HepG2 (cell line): ENCODE results near the gene ANKRD11. TPM values are rescaled to one million over a fixed set of nuclear protein-coding genes. Genes with fewer than 3 reads are reported as not detected.
"Not testable (repeated sequence)": the region's sequence is repeated elsewhere in the genome, so short reads cannot be mapped to it uniquely, and the experiment has no call there.

Source experiments
- ATAC-seq: fragments of 200-7000 bp; cut with Tn5 transposase; 3 replicates; pipeline ENCODE4 v1.9.1; 2020; ENCODE audit warnings: mild to moderate bottlenecking, moderate library complexity
- BruUV-seq: library from RNA; stranded (reverse); fragments of 400-500 nt; replicated peaks from 2 replicates; lab custom pipeline; 2021; lab: Mats Ljungman, UMichigan
- CTCF ChIA-PET: fragments of 300-600 bp; formaldehyde crosslinking; extraction: SDS; loops from one replicate; lab custom pipeline; 2021; ENCODE audit warnings: low total read pairs, inconsistent platforms, low intra/inter-chr PET ratio; lab: Yijun Ruan, JAX
- POLR2A ChIA-PET: fragments of 350-600 bp; sonication (Branson Sonifier 250); formaldehyde crosslinking; loops from one replicate; lab custom pipeline; 2020; ENCODE audit warnings: antibody characterized with exemption, inconsistent platforms; lab: Yijun Ruan, JAX
- DNase-seq: peaks from one replicate; pipeline ENCODE4 v3.0.0-alpha.2; 2015; ENCODE audit warnings: low spot score
- FAIRE-seq: peaks from 3 replicates; lab custom pipeline; 2011; peaks lifted over from hg19 to GRCh38; lab: Jason Lieb, UNC
- H2AFZ ChIP-seq: one replicate; pipeline ENCODE4 v1.6.1; 2011; ENCODE audit warnings: low read length, inconsistent platforms
- H3K27ac ChIP-seq: fragments of 300-600 bp; 3 replicates; pipeline ENCODE4 v1.8.0; 2011; ENCODE audit warnings: mixed run types, mild to moderate bottlenecking, mixed read lengths, low read length, inconsistent platforms; ENCODE audit not compliant: insufficient read depth; ENCODE audit errors: extremely low read length
- H3K27me3 ChIP-seq, 2 experiments: fragments of 200-600 bp in 1 of 2; 2 replicates in 1 of 2; 3 replicates in 1 of 2; pipeline versions ENCODE4 v1.6.0 to v1.8.0; 2011; ENCODE audit warnings: low read length in 2 of 2, mild to moderate bottlenecking in 2 of 2, moderate library complexity in 2 of 2, inconsistent platforms in 1 of 2; ENCODE audit not compliant: insufficient read depth in 2 of 2, control insufficient read depth in 1 of 2
- H3K36me3 ChIP-seq, 2 experiments: fragments of 200-600 bp in 1 of 2; replicated peaks in 1 of 2; 2 replicates in 1 of 2; 3 replicates in 1 of 2; pipeline versions ENCODE4 v1.5.1 to v1.8.0; 2011; ENCODE audit warnings: low read length in 2 of 2, inconsistent platforms in 1 of 2; ENCODE audit not compliant: insufficient read depth in 2 of 2, control insufficient read depth in 1 of 2
- H3K4me1 ChIP-seq: 2 replicates; pipeline ENCODE4 v1.5.1; 2012; ENCODE audit warnings: low read length, inconsistent platforms; ENCODE audit not compliant: insufficient read depth
- H3K4me2 ChIP-seq: 2 replicates; pipeline ENCODE4 v1.6.0; 2011; ENCODE audit warnings: low read depth, low read length, inconsistent platforms
- H3K4me3 ChIP-seq, 3 experiments: fragments of 200-600 bp in 1 of 3; sonication (generic), shearing (Covaris generic) in 1 of 3; replicated peaks in 1 of 3; 2 replicates each; pipeline ENCODE4 v1.5.1; 2011 to 2016; ENCODE audit warnings: low read length in 3 of 3, inconsistent platforms in 2 of 3, low read depth in 2 of 3, mild to moderate bottlenecking in 2 of 3, control low read depth in 1 of 3, mixed read lengths in 1 of 3; ENCODE audit not compliant: insufficient read depth in 1 of 3
- H3K79me2 ChIP-seq: one replicate; pipeline ENCODE4 v1.6.1; 2011; ENCODE audit warnings: low read length, inconsistent platforms; ENCODE audit not compliant: insufficient read depth
- H3K9ac ChIP-seq: 2 replicates; pipeline ENCODE4 v1.6.0; 2011; ENCODE audit warnings: mild to moderate bottlenecking, low read depth, low read length, inconsistent platforms; ENCODE audit not compliant: insufficient read depth
- H3K9me3 ChIP-seq: 2 replicates; pipeline ENCODE4 v1.5.1; 2012; ENCODE audit warnings: mild to moderate bottlenecking, low read length
- H4K20me1 ChIP-seq: 2 replicates; pipeline ENCODE4 v1.6.0; 2011; ENCODE audit warnings: inconsistent platforms, mild to moderate bottlenecking, low read length, moderate library complexity; ENCODE audit not compliant: insufficient read depth
- BHLHE40 ChIP-seq: IDR thresholded peaks from 2 replicates; pipeline ENCODE4 v1.6.1; 2011; ENCODE audit warnings: low read length, improper control_type of control experiment
- HNRNPK ChIP-seq: fragments of 200-400 bp; formaldehyde crosslinking; IDR thresholded peaks from 2 replicates; pipeline ENCODE4 v1.6.1; 2018; ENCODE audit warnings: low read length, low read depth, moderate library complexity, mild to moderate bottlenecking; ENCODE audit not compliant: poor library complexity, severe bottlenecking
- KLF13 ChIP-seq: sonication (generic); formaldehyde crosslinking; IDR thresholded peaks from 2 replicates; pipeline ENCODE4 v1.4.0; 2020; ENCODE audit warnings: mild to moderate bottlenecking, missing genetic modification reagents
- KMT2A ChIP-seq: sonication (generic); formaldehyde crosslinking; IDR thresholded peaks from 2 replicates; pipeline ENCODE4 v1.4.0; 2020; ENCODE audit warnings: missing genetic modification reagents
- MXD4 ChIP-seq: IDR thresholded peaks from 2 replicates; pipeline ENCODE4 v1.6.1; 2016; ENCODE audit warnings: mild to moderate bottlenecking, missing biosample characterization, missing genetic modification reagents
- RXRA ChIP-seq: sonication (generic); formaldehyde crosslinking; IDR thresholded peaks from 2 replicates; pipeline ENCODE4 v1.5.1; 2020; ENCODE audit warnings: missing genetic modification reagents
- SIN3A ChIP-seq: IDR thresholded peaks from 2 replicates; pipeline ENCODE4 v1.6.1; 2011; ENCODE audit warnings: low read depth, mild to moderate bottlenecking, control low read depth, low read length, borderline replicate concordance
- SIN3B ChIP-seq: fragments of 150-350 bp; IDR thresholded peaks from 2 replicates; pipeline ENCODE4 v1.6.1; 2014; ENCODE audit warnings: low read length
- TMF1 ChIP-seq: sonication (generic); formaldehyde crosslinking; IDR thresholded peaks from 2 replicates; pipeline ENCODE4 v1.8.1; 2022; ENCODE audit warnings: low read depth, missing genetic modification reagents
- ZNF451 ChIP-seq: sonication (generic); formaldehyde crosslinking; IDR thresholded peaks from 2 replicates; pipeline ENCODE4 v1.5.0; 2020; ENCODE audit warnings: mild to moderate bottlenecking, missing genetic modification reagents
- ZNF550 ChIP-seq: sonication (generic); formaldehyde crosslinking; IDR thresholded peaks from 2 replicates; pipeline ENCODE4 v1.4.0; 2020; ENCODE audit warnings: mild to moderate bottlenecking, missing genetic modification reagents, borderline replicate concordance
- ZNF563 ChIP-seq: sonication (generic); formaldehyde crosslinking; IDR thresholded peaks from 2 replicates; pipeline ENCODE4 v1.8.0; 2022; ENCODE audit warnings: mild to moderate bottlenecking, moderate library complexity, missing genetic modification reagents
- WGBS: methylation state at CpG from one replicate; pipeline ENCODE4 v1.1.6; 2017; ENCODE audit warnings: low lambda C conversion rate; 5-methylcytosine and 5-hydroxymethylcytosine counted together
- in situ Hi-C: cut with HindIII; loops from 2 replicates; pipeline ENCODE4 v1.10.0; 2017; ENCODE audit warnings: low pct_unique_long_range_greater_than_20kb; ENCODE audit not compliant: extremely low pct_ligation_motif_present
- intact Hi-C: fragments of 100-400 bp; cut with micrococcal nuclease; formaldehyde crosslinking; loops from one replicate; pipeline ENCODE4 v1.10.0; 2022; ENCODE audit not compliant: unreplicated experiment
- polyA plus RNA-seq, 8 experiments: library from polyadenylated mRNA; depleted of rRNA in 3 of 8; stranded (reverse) in 7 of 8; unstranded in 1 of 8; fragments of >200 nt; fragmentation: Illumina TruSeq in 4 of 8; extraction: Trizol in 4 of 8; gene quantifications; 2 replicates each; pipeline versions ENCODE4 v1.2.1 to v1.2.3, GENCODE V29; 2011 to 2016; ENCODE audit warnings: low read depth in 4 of 8, missing spikeins in 1 of 8, mixed read lengths in 1 of 8; ENCODE audit not compliant: insufficient read depth in 1 of 8
- total RNA-seq, 5 experiments: library from RNA; depleted of rRNA; stranded (reverse); fragments of >200 nt; fragmentation: Illumina TruSeq; extraction: Trizol; gene quantifications; 2 replicates each; pipeline ENCODE4 v1.2.3, GENCODE V29; 2016; ENCODE audit warnings: low read depth in 1 of 5
- TF ChIP-seq, protein P1 (sequence below): IDR thresholded peaks from 2 replicates; pipeline ENCODE4 v1.6.1; 2018; ENCODE audit warnings: missing genetic modification reagents, mild to moderate bottlenecking, missing compliant biosample characterization
- TF ChIP-seq, protein P2 (sequence below): sonication (generic); formaldehyde crosslinking; conservative IDR thresholded peaks from 2 replicates; pipeline ENCODE4 v1.8.0; 2022; ENCODE audit warnings: mild to moderate bottlenecking, moderate library complexity, missing genetic modification reagents
- TF ChIP-seq, protein P3 (sequence below): IDR thresholded peaks from 2 replicates; pipeline ENCODE4 v1.6.1; 2016; ENCODE audit warnings: missing genetic modification reagents, missing compliant biosample characterization
- TF ChIP-seq, protein P4 (sequence below): sonication (generic); formaldehyde crosslinking; IDR thresholded peaks from 2 replicates; pipeline ENCODE4 v1.4.0; 2020; ENCODE audit warnings: missing genetic modification reagents

ANKRD11 gene
- total and polyA plus RNA-seq, 2 of the 13 experiments (the other 11 are each of a cell fraction or from before 2014, with no cell fraction given): 21.4 to 38.4 TPM

DNA sequence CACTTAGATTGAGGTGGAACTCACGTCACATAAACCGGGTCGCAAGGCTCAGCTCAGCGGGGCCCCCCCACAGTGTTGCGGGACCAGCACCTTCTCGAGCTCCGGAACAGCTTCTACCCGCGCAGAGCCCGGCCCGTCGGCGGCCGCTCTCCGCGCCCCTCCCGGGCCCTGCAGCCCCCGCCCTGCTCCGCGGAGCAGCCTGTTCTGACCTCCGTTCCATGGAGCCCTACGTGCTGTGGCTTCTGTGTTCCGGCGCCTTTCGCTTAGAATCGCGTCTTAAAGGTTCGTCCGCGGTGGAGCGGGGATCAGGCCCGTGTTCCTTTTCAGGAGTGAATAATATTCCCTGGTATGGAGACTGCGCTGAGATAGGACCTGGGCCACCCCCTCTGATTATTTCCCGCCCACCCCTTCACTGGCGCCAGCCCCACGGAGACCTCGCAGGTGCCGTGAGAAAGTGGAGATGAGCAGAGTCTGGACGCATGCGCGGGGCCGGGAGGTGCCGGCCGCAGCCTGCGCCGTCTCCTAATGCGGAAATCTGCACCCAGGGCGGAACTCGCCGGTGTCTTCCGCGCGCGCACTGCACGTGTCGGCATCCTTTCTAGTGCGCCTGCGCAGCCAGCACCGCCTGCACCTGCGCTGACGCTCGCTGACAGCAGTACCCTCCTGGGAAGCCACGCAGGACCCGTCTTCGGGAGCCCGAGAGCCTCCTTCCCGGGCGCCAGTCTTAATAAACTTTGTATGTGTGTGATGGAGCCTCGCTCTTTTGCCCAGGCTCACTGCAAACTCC, 242.0 kb downstream of the ANKRD11 start (continued):
- TF ChIP-seq, protein P1, sequence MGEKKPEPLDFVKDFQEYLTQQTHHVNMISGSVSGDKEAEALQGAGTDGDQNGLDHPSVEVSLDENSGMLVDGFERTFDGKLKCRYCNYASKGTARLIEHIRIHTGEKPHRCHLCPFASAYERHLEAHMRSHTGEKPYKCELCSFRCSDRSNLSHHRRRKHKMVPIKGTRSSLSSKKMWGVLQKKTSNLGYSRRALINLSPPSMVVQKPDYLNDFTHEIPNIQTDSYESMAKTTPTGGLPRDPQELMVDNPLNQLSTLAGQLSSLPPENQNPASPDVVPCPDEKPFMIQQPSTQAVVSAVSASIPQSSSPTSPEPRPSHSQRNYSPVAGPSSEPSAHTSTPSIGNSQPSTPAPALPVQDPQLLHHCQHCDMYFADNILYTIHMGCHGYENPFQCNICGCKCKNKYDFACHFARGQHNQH: no peak
- TF ChIP-seq, protein P2, sequence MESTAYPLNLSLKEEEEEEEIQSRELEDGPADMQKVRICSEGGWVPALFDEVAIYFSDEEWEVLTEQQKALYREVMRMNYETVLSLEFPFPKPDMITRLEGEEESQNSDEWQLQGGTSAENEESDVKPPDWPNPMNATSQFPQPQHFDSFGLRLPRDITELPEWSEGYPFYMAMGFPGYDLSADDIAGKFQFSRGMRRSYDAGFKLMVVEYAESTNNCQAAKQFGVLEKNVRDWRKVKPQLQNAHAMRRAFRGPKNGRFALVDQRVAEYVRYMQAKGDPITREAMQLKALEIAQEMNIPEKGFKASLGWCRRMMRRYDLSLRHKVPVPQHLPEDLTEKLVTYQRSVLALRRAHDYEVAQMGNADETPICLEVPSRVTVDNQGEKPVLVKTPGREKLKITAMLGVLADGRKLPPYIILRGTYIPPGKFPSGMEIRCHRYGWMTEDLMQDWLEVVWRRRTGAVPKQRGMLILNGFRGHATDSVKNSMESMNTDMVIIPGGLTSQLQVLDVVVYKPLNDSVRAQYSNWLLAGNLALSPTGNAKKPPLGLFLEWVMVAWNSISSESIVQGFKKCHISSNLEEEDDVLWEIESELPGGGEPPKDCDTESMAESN (CRISPR knock-in tag): no peak
- TF ChIP-seq BHLHE40 (no peak), ZNF563 (no peak), KLF13 (CRISPR knock-in tag) (no peak), HNRNPK (no peak), ZNF550 (CRISPR knock-in tag) (no peak)

DNA sequence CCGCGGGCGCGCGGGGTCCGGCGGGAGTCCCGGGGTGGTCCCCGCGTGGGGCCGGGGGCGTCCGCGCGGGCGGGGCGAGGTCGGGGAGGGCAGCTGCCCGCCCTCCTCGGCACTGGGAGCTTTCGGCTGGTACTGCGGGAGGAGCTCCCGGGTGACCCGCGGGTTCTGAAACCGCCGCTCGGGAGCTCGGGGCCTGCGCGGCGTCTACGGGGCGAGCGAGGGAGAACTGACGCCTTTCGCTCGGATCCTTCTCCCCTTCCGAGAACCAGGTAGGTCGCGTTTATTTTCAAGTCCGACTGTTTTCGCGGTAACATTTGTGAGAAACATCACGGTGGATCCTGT, 242.7 kb downstream of the ANKRD11 start:
- POLR2A ChIA-PET: interaction anchor here (0.7 to 6.6 kb wide), 17 partner anchors 13 to 260 kb away, joined by 3 to 78 read pairs (median 4); partner anchors contain the start of genes ACSF3, CDH15, SLC22A31 and SPG7
- ATAC-seq (peak; percentile 34; the same call in 1 of the 3 replicates), FAIRE-seq (peak; percentile 37)
- in situ Hi-C loops, H3K9me3 ChIP-seq, H3K79me2 ChIP-seq, DNase-seq, H3K27me3 ChIP-seq, H4K20me1 ChIP-seq, CTCF ChIA-PET, H2AFZ ChIP-seq, BruUV-seq, H3K36me3 ChIP-seq: not testable (repeated sequence)
- peaks cover 53% of the 10 kb centered on the region for H3K4me1 ChIP-seq
- peak overlapping the region; percentile 69 to 82 (median 81) for H3K4me3 ChIP-seq
- H3K4me2 ChIP-seq: peak overlapping the region; percentile 84
- peak overlapping the region; percentile 51 for H3K27ac ChIP-seq
- intact Hi-C loops: loop anchor here (1.0 kb wide), 1 partner anchor 148 kb away; no protein-coding TSS in a partner anchor
- peak overlapping the region; percentile 64 for H3K9ac ChIP-seq
- under 1% methylated on average over 19 of the region's 45 CpGs for WGBS
- TF ChIP-seq RXRA (CRISPR knock-in tag) (peak; percentile 1; the same call in 1 of the 2 replicates), SIN3A (0 out of 2 replicates have a peak, but pooled peaks have one; percentile 7), SIN3B (peak; percentile 51; the same call in 1 of the 2 replicates), TMF1 (CRISPR knock-in tag) (0 out of 2 replicates have a peak, but pooled peaks have one; percentile 7), MXD4 (CRISPR knock-in tag) (0 out of 2 replicates have a peak, but pooled peaks have one; percentile 3), KMT2A (CRISPR knock-in tag) (peak; percentile 45; the same call in 1 of the 2 replicates), ZNF451 (0 out of 2 replicates have a peak, but pooled peaks have one; percentile 4)
- TF ChIP-seq, protein P3, sequence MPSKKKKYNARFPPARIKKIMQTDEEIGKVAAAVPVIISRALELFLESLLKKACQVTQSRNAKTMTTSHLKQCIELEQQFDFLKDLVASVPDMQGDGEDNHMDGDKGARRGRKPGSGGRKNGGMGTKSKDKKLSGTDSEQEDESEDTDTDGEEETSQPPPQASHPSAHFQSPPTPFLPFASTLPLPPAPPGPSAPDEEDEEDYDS (CRISPR knock-in tag): 0 out of 2 replicates have a peak, but pooled peaks have one; percentile 2
- TF ChIP-seq, protein P4, sequence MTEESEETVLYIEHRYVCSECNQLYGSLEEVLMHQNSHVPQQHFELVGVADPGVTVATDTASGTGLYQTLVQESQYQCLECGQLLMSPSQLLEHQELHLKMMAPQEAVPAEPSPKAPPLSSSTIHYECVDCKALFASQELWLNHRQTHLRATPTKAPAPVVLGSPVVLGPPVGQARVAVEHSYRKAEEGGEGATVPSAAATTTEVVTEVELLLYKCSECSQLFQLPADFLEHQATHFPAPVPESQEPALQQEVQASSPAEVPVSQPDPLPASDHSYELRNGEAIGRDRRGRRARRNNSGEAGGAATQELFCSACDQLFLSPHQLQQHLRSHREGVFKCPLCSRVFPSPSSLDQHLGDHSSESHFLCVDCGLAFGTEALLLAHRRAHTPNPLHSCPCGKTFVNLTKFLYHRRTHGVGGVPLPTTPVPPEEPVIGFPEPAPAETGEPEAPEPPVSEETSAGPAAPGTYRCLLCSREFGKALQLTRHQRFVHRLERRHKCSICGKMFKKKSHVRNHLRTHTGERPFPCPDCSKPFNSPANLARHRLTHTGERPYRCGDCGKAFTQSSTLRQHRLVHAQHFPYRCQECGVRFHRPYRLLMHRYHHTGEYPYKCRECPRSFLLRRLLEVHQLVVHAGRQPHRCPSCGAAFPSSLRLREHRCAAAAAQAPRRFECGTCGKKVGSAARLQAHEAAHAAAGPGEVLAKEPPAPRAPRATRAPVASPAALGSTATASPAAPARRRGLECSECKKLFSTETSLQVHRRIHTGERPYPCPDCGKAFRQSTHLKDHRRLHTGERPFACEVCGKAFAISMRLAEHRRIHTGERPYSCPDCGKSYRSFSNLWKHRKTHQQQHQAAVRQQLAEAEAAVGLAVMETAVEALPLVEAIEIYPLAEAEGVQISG: peak; percentile 40; the same call in 1 of the 2 replicates
